ENCODE results near the gene TIPRL.
A peak's percentile ranks its signal among the peaks of the same experiment; 100 is the strongest.

TIPRL gene

DNA sequence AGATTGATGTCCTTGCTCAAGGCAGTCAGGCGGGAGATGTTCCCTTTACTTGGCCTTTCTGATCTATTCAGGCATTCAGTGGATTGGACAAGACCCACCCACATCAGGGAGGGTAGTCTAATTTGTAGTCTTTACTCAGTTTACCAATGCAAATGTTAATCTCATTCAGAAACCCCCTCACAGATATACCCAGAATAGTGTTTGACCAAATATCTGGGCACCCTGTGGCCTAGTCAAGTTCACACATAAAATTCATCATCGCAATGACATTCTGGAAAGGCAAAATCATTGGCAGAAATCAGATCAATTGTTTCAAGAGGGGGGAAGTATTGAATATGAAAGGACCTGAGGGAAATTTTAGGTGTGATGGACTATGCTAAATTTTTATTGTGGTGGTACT lies 34.6 kb downstream of the TIPRL start:
- no peak for DNase-seq (ENCODE audit: low spot score)

DNA sequence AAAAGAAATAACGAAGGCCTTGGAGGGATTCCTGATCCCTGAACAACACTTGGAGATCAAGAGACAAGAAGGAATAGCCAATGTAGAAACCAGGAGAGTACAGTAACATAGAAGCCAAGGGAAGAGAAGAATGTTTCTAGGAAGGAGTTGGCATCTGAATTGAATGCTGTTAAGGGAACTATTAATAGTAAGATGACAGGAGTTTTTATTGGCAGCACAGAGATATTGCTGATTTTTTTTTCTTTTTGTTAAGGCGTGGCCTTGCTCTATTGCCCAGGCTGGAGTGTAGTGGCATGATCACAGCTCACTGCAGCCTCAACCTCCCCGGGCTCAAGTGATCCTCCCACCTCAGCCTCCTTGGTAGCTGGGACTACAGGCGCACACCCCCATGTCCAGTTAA lies 37.4 kb downstream of the TIPRL start:
- DNase-seq (ENCODE audit: low spot score) = no peak

DNA sequence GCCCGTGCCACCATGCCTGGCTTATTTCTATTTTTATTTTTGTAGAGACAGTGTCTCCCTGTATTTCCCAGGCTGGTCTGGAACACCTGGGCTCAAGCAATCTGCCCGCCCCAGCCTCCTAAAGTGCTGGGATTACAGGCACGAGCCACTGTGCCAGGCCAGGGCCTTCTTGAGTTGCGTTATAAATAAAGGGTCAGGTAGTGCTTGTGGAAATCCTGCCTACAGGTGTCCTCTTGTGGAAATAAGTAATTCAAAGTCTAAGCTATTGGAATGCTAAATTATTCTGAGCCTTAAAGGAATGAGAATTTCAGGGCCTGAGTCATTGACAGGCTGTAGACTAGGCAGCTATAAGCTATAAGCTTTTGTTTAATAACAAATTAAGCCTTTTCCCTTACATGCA lies 38.9 kb downstream of the TIPRL start:
- DNase-seq (ENCODE audit: low spot score) = no peak

DNA sequence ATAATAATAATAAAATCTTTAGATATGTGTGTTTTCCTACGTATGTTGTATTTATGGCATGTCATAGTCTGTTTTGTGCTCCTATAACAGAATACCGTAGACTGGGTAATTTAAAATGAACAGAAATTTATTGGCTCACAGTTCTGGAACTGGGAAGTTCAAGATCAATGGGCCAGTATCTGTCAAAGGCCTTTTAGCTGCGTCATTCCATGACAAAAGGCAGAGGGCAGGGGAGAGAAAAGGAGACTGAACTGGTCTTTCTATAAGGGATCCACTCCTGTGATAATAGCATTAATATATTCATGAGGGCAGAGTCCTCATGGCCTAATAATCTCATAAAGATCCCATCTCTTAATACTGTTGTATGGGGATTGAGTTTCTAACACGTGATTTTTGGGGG lies 39.9 kb downstream of the TIPRL start:
- no peak for DNase-seq (ENCODE audit: low spot score)

DNA sequence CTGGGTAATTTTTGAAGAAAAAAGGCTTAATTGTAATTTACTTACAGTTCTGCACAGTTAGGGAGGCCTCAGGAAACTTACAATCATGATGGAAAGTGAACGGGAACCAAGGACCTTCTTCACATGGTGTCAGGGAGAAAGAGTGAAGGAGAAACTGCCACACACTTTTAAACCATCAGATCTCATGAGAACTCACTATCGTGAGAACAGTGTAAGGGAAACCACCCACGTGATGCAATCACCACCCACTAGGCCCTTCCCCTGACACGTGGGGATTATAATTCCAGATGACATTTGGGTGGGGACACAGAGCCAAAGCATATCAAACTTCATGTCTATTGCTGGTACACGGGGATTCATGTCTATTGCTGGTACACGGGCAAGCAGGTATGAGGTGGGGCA lies 41.7 kb downstream of the TIPRL start:
- DNase-seq (ENCODE audit: low spot score) = no peak

DNA sequence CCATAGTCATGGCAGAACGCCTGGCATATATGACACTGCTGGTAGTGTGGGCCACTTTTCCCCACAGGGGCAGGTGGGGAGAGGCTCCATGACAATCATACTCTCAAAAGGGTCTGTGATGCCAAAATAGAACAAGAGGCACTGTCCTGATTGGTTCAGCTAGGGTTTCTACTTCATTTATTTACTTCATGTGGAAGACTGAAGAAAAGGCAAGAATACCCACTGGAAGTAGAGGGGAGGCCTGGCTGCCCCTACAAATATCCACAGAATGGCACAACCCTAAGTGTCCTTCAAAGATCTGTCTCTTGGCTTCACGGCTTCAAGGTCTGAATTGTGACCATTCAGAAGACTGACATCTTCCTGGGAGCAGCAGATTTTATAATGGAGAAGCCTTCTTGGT lies 42.5 kb downstream of the TIPRL start:
- no peak for DNase-seq (ENCODE audit: low spot score)

DNA sequence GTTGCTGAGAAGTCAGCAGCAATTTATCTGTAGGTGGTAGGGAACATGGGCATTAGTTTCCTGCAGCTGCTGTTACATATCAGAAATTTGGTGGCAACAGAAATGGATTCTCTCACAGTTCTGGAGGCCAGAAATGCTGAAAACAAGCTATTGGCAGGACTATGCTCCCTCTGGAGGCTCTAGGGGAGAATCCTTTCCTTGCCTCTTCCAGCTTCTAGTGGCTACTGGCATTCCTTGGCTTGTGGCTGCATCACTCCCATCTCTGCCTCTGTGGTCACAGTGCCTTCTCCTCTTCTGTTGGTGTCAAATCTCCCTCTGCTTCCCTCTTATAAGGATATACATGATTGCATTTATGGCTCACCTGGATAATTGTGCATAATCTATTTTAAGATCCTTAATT lies 44.5 kb downstream of the TIPRL start:
- DNase-seq (ENCODE audit: low spot score) = no peak

DNA sequence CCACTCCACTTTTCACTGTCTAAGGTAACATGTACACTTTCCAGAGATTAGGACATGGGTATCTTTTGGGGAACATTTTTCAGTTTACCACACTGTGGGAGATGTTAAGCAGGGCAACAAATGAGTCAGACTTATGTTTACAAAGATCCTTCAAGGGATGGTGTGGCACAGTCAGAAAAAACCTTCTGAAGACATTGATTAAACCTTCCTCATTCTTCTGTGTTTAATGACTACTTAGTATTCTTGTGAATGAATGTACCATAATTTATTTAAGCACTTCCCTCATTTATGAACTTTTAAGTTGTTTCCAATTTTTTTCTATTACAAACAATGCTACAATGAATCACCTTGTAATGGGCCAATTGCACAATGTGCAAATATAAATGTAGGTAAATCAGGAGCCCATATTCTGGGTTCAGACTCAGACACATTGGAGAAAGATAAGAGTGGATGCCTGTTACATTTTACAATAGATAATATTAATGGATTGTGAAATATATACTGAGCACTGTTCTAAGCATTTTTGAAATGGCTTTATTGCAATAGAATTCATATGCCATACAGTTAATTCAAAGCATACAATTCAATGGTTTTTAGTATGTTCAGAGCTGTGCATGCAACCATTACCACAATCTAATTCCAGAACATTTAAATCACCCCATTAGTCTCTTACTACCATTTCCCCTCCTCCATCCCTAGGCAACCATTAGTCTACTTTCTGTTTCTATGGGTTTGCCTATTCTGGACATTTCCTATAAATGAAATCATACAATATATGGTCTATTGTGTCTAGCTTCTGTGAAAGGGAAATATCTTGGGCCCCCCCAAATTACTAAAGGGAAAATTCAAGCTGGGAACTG lies 45.1 kb downstream of the TIPRL start:
- DNase-seq (ENCODE audit: low spot score) = no peak

DNA sequence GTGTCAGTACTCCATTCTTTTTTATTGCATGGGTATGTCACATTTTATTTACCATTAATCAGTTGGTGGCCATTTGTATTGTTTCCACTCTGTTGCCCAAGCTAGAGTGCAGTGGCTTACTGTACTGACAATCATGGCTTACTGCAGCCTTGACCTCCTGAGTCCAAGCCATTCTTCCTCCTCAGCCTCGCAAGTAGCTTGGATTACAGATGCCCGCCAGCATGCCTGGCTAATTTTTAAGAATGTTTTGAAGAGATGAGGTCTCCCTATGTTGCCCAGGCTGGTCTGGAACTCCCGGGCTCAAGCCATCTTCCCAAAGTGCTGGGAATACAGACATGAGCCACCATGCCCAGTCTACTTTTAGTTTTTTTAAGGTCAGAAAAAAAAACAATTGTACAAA lies 46.2 kb downstream of the TIPRL start:
- no peak for DNase-seq (ENCODE audit: low spot score)

DNA sequence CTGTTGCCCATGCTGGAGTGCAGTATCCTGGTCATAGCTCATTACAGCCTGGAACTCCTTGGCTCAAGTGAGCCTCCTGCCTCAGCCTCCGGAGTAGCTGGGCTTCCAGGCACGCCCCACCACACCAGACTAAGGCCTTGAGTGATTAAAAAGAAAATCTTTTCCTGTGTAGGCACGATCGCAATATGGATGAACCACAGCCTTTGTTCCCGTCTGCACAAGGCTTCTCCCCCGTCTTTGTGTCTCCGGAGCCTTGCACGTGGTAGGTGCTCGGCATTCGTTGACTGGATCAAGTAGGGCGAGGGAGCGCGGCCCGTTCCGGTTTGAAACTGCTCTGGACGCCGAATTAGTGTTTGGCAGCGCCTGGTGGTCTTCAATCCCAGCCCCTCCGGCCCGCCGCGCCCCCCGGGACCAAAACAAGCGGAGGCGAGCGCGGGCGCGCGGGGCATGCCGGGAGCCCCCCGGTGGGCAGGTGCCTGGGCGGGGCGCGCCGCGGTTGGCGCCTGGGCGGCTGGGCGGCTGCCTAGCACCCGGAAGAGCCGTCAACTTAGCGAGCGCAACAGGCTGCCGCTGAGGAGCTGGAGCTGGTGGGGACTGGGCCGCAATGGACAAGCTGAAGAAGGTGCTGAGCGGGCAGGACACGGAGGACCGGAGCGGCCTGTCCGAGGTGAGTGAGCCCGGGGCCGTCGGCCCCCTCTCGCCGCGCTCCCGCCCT lies 46.9 kb downstream of the TIPRL start, which contains the start of gene SFT2D2:
Gene SFT2D2, plus strand, starts transcription at position 529 of the 715 bp plus-strand sequence. Its CDS starts 76 bp downstream, at position 605.
- DNase-seq (ENCODE audit: low spot score) = peak; percentile 24

DNA sequence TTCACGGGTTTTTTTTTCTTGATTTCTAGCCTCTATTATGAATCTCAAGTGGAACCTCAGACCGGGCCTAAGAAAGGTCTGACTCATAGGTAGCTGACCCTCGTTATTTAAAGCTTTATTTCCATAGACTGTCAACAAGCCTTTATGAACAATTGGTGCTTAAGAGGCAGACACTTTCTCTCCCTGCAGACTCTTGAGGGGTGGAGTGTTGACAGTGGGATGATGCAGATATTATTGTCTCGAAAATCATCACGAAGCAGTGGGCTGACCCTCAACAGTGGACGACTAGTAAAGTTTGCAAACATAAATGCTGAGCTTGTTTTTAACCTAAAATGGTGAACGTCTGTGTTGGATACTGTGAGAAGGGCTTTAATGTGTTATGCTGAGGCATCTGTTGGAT lies 48.9 kb downstream of the TIPRL start:
- DNase-seq (ENCODE audit: low spot score) = no peak

DNA sequence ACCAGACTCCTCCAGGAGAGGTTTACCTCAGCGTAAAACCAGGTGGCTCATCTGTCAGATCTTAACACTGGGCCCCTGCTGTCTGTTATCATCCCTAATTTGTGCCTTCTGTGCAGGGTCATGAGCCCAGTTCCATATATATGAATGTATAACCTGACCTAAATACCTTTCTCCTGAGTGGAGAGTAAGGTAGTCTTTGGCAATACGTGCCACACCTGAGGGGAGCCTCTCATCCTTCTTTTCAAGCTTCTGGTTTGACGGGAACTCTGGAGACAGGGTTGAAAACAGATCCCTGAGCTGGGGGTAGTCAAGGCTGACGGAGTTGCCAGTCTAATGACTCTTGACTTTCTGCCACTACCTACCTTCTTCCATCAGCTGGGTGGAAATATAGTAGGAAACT lies 51.1 kb downstream of the TIPRL start:
- DNase-seq (ENCODE audit: low spot score) = no peak

DNA sequence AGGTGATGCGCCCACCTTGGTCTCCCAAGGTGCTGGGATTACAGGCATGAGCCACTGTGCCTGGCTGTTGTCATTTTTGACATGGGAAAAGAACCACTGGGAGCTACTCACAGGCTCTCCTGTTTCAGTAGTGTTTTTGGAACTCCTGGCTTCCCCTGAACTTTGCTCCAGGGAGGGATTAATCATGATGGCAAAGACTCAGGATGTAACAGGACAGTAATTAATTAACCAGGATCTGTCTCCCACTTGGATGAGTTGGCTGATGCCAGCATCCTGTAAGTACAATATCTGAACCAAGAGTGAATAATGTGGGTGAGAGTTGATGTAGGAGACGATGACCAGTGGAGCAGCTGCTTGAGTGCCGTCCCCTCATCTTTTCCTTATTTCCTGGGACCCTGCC lies 51.9 kb downstream of the TIPRL start:
- no peak for DNase-seq (ENCODE audit: low spot score)

DNA sequence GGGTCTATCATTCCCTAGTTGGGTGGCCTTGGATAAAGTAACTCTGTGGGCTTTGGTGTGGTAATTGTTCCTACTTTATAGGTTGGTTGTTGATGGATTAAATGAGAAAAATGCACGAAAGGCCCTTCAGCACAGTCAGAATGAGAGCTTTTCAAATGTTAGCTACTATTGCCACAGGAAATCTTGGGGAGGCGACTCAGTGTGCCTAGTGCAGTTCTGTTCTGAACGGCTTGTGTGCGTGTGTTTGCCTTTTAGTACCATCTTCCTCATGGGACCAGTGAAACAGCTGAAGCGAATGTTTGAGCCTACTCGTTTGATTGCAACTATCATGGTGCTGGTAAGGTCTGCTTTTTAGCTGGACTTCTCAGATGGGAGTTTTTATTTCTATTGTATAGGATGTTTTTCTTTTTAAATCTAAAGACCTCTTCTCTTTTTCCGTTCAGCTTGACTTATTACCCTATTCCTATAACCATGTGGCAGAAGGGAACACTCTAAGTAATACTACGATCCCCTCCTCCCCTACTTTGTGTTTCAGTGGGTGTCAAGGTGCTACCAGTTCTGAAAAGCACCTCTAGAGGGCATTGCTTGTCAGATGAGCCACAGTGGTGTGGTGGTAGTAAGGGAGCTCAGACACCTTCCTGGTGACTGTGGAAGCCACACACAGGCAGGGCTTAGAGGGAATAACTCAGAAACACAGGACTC lies 56.2 kb downstream of the TIPRL start:
- peak; percentile 38 for DNase-seq (ENCODE audit: low spot score)

DNA sequence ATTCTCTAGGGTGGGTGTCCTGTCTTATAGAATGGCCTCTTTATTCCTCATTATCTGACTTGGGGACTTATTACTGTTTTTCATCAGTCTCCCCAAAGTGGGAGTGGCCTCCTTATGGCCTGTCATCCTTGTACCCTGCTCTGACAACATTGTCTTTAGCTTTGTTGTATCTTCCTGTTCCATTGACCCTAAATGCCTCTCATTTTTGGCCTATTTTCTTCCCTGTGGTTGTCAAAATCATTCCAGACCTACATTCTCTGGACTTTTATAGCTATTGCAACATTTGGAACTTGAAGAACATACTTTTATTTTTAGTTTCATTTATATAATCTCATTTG lies 56.8 kb downstream of the TIPRL start:
- DNase-seq (ENCODE audit: low spot score) = no peak

DNA sequence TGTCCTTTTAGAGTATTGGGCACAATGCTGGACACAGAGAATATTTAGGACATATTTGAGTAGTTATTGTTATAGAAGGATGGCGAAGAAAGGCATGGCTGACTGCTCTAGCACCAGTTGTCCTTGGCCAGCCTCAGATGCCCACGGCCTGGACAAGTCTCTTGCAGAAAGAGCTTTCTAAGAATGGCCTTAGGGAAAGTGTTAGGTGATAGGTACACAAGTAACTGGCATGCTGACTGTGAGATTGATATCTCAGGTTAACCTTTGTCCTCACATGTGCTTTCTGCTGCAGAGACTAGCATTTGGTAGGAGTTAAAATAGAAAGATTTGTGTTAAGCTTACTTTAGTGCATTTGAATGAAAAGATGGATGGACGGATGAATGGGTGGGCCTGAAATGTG lies 57.2 kb downstream of the TIPRL start:
- no peak for DNase-seq (ENCODE audit: low spot score)

DNA sequence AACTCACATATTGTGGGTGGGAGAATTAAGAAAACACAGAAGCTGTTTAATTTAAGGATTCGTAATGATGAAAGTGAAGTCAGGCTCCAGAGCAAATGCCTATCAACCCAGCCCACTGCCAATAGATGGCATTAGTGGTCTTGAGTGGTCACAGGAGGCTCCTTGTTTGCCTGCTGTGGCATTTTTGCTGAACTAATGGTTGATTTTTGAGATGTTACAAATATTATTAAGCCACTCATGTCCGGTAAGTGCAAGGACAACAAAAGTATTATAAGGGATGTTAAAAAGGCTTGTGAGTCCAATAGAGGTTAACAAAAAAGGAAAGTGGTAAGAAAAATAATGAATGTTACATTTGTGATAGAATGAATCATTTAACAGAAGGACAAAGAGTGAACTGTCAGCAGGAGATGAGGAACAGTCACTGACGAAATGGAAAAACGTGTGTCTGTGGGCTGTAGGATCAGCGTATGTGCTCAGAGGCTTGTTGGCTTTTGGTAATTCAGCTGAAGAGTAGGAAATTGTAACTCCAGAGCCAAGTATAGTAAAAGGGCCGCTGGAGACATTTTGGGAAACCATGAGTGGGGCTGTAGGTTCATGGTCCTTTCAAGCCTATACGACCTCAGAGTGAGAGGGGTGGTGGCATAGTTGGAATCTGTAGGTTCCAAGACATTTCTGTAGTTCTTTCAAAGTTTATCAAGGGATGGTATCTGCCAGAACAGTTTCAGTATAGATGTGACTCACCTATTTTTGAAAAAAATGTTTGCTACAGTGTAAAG lies 58.3 kb downstream of the TIPRL start:
- DNase-seq (ENCODE audit: low spot score) = no peak

DNA sequence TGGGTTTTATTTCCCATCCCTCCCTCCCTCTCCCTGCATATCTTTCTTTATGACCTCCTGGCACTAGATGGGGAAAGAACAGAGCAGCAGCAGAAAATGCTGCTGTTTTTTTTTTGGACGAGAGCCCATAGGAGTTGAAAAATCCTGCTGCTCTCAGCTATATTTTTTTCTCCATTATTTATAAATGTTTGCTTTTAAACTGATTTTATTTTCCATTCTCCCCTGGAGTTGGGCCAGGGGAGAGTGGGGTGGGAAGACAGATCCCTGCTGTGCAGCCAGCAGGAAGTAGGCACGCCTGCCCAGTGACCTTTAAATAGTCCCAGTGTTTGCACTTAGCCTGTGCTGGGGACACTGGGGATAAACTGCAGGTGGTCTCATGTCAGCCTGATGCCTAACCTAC lies 64.4 kb downstream of the TIPRL start:
- no peak for DNase-seq (ENCODE audit: low spot score)

DNA sequence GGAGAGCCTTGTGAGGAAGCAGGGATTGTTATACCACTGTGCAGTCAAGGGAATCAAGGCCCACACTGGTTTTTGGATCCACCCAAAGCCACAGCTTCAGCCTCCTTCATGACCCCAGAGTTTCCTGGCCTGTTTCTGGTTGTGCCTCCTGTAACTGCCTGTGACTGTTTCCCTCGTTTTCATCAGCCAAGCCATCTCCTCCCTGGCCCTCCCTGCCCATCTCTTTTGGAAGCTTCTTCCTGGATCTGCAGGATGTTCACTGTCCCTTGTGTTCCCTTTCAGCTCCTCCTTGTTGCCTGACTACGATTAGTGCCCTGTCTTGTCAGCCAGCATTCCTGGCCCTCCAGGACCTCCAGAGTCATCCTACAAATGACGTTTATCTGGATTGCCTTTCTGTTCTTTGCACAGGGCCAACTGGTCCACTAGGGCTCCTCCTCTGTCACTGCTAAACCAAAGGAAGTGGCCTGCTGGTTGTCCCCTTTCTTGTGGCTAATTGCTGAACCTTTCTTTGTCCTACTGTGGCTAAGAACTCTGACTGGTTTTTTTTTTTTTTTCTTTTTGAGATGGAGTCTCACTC lies 65.0 kb downstream of the TIPRL start:
- DNase-seq (ENCODE audit: low spot score) = no peak

DNA sequence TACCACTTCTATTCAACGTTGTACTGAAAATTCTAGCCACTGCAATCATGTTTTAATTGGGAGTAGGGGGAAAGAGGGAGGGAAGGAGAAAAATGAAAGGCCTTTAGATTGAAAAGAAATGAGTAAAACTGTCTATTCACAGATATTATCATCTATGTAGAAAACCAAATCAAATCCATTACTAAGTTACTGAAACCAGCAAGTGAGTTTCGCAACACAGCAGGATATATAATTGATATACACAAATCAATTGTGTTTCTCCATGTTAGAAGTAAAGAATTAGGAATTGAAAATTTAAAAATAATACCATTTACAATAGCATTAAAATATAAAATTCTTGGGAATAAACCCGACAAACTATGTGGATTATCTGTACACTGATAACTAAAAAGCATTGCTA lies 66.3 kb downstream of the TIPRL start:
- DNase-seq (ENCODE audit: low spot score) = no peak

DNA sequence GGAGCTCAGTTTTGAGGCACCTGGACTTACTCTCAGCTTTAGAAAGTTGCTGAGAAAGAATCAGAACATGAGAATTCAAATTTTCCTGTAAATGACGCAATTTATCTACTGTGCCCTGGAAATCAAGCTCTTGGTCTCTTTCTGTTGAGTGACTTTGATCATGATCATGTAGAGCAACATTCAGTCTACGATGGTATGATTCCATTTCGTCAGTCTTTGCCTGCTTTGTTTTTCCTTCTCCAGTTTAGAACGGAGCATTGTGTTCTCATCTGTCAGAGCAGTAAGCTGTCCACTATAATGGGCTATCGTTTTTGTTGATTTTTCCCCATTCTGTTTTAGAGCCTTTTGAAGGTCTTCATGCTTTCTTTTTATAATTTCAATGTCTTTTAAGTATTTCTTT lies 67.7 kb downstream of the TIPRL start:
- DNase-seq (ENCODE audit: low spot score) = no peak
